Activated CD4-positive, CD25-positive, alpha-beta regulatory T cell treated with anti-CD3 and anti-CD28 coated beads, Interleukin-2, amount 50 U/mL, for 72 hours (primary cell): ENCODE measurements around the gene RNF138.
"Not testable (repeated sequence)": the region's sequence is repeated elsewhere in the genome, so short reads cannot be mapped to it uniquely, and the experiment has no call there.

Experiments
- DNase-seq: peaks from one replicate; pipeline ENCODE4 v3.0.0; 2021

The RNF138 gene

GRCh38 chr18:32091724-32092421 lies at the start of gene RNF138:
RNF138 (plus strand) TSS chr18:32091874; CDS start chr18:32092777, 903 bp downstream.
- peak; percentile 82 for DNase-seq

GRCh38 chr18:32042337-32042736 lies 49.3 kb upstream of the RNF138 start:
- no peak for DNase-seq

- DNase-seq: no peak
Observed at GRCh38 chr18:32048507-32049091, 43.1 kb upstream of the RNF138 start.

- no peak for DNase-seq
Observed at GRCh38 chr18:32049393-32050171, 42.1 kb upstream of the RNF138 start.

GRCh38 chr18:32056613-32057358 lies 34.9 kb upstream of the RNF138 start:
- DNase-seq: no peak

- DNase-seq: no peak
Observed at GRCh38 chr18:32057624-32058165, 34.0 kb upstream of the RNF138 start.

- no peak for DNase-seq
Observed at GRCh38 chr18:32060026-32060425, 31.6 kb upstream of the RNF138 start.

- DNase-seq: no peak
Observed at GRCh38 chr18:32067375-32068167, 24.1 kb upstream of the RNF138 start.

- no peak for DNase-seq
Observed at GRCh38 chr18:32072321-32072720, 19.4 kb upstream of the RNF138 start.

- no peak for DNase-seq
Observed at GRCh38 chr18:32074206-32074605, 17.5 kb upstream of the RNF138 start.

- no peak for DNase-seq
Observed at GRCh38 chr18:32078845-32079244, 12.8 kb upstream of the RNF138 start.

GRCh38 chr18:32081881-32082280 lies 9.8 kb upstream of the RNF138 start:
- DNase-seq: no peak

- no peak for DNase-seq
Observed at GRCh38 chr18:32083781-32084180, 7.9 kb upstream of the RNF138 start.

GRCh38 chr18:32086881-32087280 lies 4.8 kb upstream of the RNF138 start:
- DNase-seq: no peak

- not testable (repeated sequence) for DNase-seq
Observed at GRCh38 chr18:32090831-32091230, 843 bp upstream of the RNF138 start.

GRCh38 chr18:32091325-32091723 lies 350 bp upstream of the RNF138 start:
- DNase-seq: no peak

GRCh38 chr18:32092422-32093101 lies 888 bp downstream of the RNF138 start:
- DNase-seq: peak; percentile 100

GRCh38 chr18:32093102-32093511 lies 1.4 kb downstream of the RNF138 start:
- DNase-seq: peak; percentile 50

- no peak for DNase-seq
Observed at GRCh38 chr18:32093523-32093922, 1.8 kb downstream of the RNF138 start.

GRCh38 chr18:32095192-32095899 lies 3.7 kb downstream of the RNF138 start:
- DNase-seq: no peak

GRCh38 chr18:32095900-32096229 lies 4.2 kb downstream of the RNF138 start:
- no peak for DNase-seq
